Mesendoderm (in vitro differentiated cells): ENCODE results near the gene NR4A2.
A peak's percentile ranks its signal among the peaks of the same experiment; 100 is the strongest.
"Not testable (repeated sequence)": the region's sequence is repeated elsewhere in the genome, so short reads cannot be mapped to it uniquely, and the experiment has no call there.

ENCODE experiments used
- DNase-seq: peaks from one replicate; pipeline ENCODE4 v3.0.0; 2013
- H2AK5ac ChIP-seq: 2 replicates; pipeline ENCODE4 v1.6.1; 2013; ENCODE audit warnings: low read length, inconsistent platforms
- H2BK120ac ChIP-seq: 2 replicates; pipeline ENCODE4 v1.6.1; 2013; ENCODE audit warnings: low read depth, mild to moderate bottlenecking, low read length, moderate library complexity, mixed read lengths
- H2BK15ac ChIP-seq: replicated peaks from 2 replicates; pipeline ENCODE4 v1.6.1; 2013; ENCODE audit warnings: low read depth, mild to moderate bottlenecking, moderate library complexity
- H2BK5ac ChIP-seq: 2 replicates; pipeline ENCODE4 v1.6.1; 2013; ENCODE audit warnings: low read length, inconsistent platforms
- H3K18ac ChIP-seq: 2 replicates; pipeline ENCODE4 v1.6.1; 2013; ENCODE audit warnings: mild to moderate bottlenecking, low read length, mixed read lengths
- H3K23ac ChIP-seq: one replicate; pipeline ENCODE4 v1.6.1; 2013; ENCODE audit warnings: low read length
- H3K27ac ChIP-seq: 2 replicates; pipeline ENCODE4 v1.5.1; 2013; ENCODE audit warnings: low read depth, mild to moderate bottlenecking, inconsistent platforms, low read length, moderate library complexity
- H3K27me3 ChIP-seq: 2 replicates; pipeline ENCODE4 v1.6.1; 2013; ENCODE audit warnings: low read length, control low read depth, mild to moderate bottlenecking, inconsistent platforms; ENCODE audit not compliant: insufficient read depth, poor library complexity
- H3K36me3 ChIP-seq: 2 replicates; pipeline ENCODE4 v1.6.1; 2013; ENCODE audit warnings: low read length, inconsistent platforms; ENCODE audit not compliant: control insufficient read depth, insufficient read depth
- H3K4ac ChIP-seq: one replicate; pipeline ENCODE4 v1.6.1; 2013; ENCODE audit warnings: low read depth, mild to moderate bottlenecking, low read length, moderate library complexity
- H3K4me1 ChIP-seq: 2 replicates; pipeline ENCODE4 v1.6.1; 2013; ENCODE audit warnings: low read depth, low read length, inconsistent platforms; ENCODE audit not compliant: control insufficient read depth
- H3K4me2 ChIP-seq: 2 replicates; pipeline ENCODE4 v1.6.1; 2013; ENCODE audit warnings: low read length
- H3K4me3 ChIP-seq: 2 replicates; pipeline ENCODE4 v1.5.1; 2013; ENCODE audit warnings: mild to moderate bottlenecking, low read length
- H3K56ac ChIP-seq: one replicate; pipeline ENCODE4 v1.6.1; 2013; ENCODE audit warnings: low read length
- H3K79me1 ChIP-seq: 2 replicates; pipeline ENCODE4 v1.6.1; 2013; ENCODE audit warnings: low read length, inconsistent platforms
- H3K79me2 ChIP-seq: 2 replicates; pipeline ENCODE4 v1.6.1; 2013; ENCODE audit warnings: mild to moderate bottlenecking, low read length; ENCODE audit not compliant: control insufficient read depth, insufficient read depth
- H3K9ac ChIP-seq: 2 replicates; pipeline ENCODE4 v1.6.1; 2013; ENCODE audit warnings: low read length, inconsistent platforms
- H4K5ac ChIP-seq: one replicate; pipeline ENCODE4 v1.6.1; 2013; ENCODE audit warnings: low read length
- H4K8ac ChIP-seq: one replicate; pipeline ENCODE4 v1.6.1; 2013; ENCODE audit warnings: low read depth, mild to moderate bottlenecking, control low read depth, low read length, moderate library complexity
- WGBS: extraction: QIAGEN DNeasy Blood & Tissue Kit; methylation state at CpG from one replicate; pipeline ENCODE4 v1.1.7; 2013; ENCODE audit warnings: low lambda C conversion rate, missing lambda C conversion rate; ENCODE audit not compliant: insufficient coverage; ENCODE audit errors: extremely low coverage; 5-methylcytosine and 5-hydroxymethylcytosine counted together

The NR4A2 gene

DNA sequence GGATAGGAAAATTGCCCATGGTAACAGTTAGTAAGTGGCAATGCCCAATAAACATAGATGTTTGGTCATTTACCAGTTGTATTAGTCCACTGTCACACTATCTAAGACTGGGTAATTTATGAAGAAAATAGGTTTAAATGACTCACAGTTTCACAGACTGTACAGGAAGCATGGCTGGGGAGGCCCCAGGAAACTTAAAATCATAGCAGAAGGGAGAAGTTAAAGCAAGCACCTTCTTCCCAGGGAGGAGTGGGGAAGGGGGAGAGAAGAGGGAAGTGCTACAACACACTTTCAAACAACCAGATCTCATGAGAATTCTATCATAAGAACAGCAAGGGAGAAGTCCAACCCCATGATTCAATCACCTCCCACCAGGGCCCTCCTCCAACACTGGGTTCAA, 23.4 kb downstream of the NR4A2 start:
- H3K4me3 ChIP-seq, result no peak overlapping the region
- H2BK120ac ChIP-seq, result no peak overlapping the region
- no peak overlapping the region for H2BK15ac ChIP-seq
- H3K23ac ChIP-seq, result no peak overlapping the region
- H3K18ac ChIP-seq, result no peak overlapping the region
- no peak overlapping the region for H2AK5ac ChIP-seq
- H3K4me1 ChIP-seq, result no peaks in the 10 kb centered on the region
- H3K79me2 ChIP-seq, result no peaks in the 10 kb centered on the region
- no peak overlapping the region for H4K5ac ChIP-seq
- H3K79me1 ChIP-seq, result no peaks in the 10 kb centered on the region
- H3K9ac ChIP-seq, result no peak overlapping the region
- no peak overlapping the region for H3K56ac ChIP-seq
- H3K36me3 ChIP-seq, result no peaks in the 10 kb centered on the region
- H4K8ac ChIP-seq, result no peak overlapping the region
- H3K4me2 ChIP-seq, result no peak overlapping the region
- no peak overlapping the region for H3K4ac ChIP-seq
- no peaks in the 10 kb centered on the region for H3K27me3 ChIP-seq
- H2BK5ac ChIP-seq, result no peak overlapping the region
- H3K27ac ChIP-seq, result no peak overlapping the region
- DNase-seq, result no peak

- no peaks in the 10 kb centered on the region for H3K27me3 ChIP-seq
- no peaks in the 10 kb centered on the region for H3K79me2 ChIP-seq
- no peak overlapping the region for H2AK5ac ChIP-seq
- no peak overlapping the region for H3K56ac ChIP-seq
- no peak for DNase-seq
- H3K4me3 ChIP-seq, result no peak overlapping the region
- H2BK5ac ChIP-seq, result no peak overlapping the region
- H3K18ac ChIP-seq, result no peak overlapping the region
- H3K4me2 ChIP-seq, result no peak overlapping the region
- no peak overlapping the region for H2BK120ac ChIP-seq
- no peak overlapping the region for H3K23ac ChIP-seq
- H3K9ac ChIP-seq, result no peak overlapping the region
- H3K27ac ChIP-seq, result no peak overlapping the region
- H3K36me3 ChIP-seq, result no peaks in the 10 kb centered on the region
- H4K5ac ChIP-seq, result no peak overlapping the region
- H3K4ac ChIP-seq, result no peak overlapping the region
- no peak overlapping the region for H2BK15ac ChIP-seq
- no peaks in the 10 kb centered on the region for H3K4me1 ChIP-seq
- H4K8ac ChIP-seq, result no peak overlapping the region
- no peaks in the 10 kb centered on the region for H3K79me1 ChIP-seq
- no CpG with 5 or more reads among the region's 1 CpG for WGBS
Measured at GRCh38 chr2:156306821-156307220, 25.7 kb downstream of the NR4A2 start.

DNA sequence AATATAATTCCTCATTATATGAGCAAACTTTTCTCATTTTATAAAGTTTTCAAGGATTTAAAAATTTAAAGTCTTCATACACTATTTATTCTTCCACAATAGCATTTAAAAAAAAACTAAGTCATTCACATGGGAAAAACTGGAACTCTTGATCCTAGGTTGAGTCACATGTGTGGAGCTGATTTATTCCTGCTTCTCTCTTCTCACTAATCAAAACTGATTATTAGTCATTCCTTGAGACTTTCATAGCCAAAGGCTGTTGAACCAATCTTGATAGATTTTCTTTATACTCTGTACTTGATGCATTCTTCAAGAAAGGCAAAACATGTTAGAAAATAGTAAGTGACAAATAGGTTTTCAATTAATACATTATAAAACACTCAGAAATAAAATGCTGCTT, 27.4 kb downstream of the NR4A2 start:
- Histone ChIP-seq H3K27ac (no peak overlapping the region), H3K4me3 (no peak overlapping the region), H2AK5ac (no peak overlapping the region), H2BK5ac (no peak overlapping the region), H3K27me3 (no peaks in the 10 kb centered on the region), H3K4me2 (no peak overlapping the region), H3K23ac (no peak overlapping the region), H3K36me3 (no peaks in the 10 kb centered on the region), H4K5ac (no peak overlapping the region), H3K56ac (no peak overlapping the region), H3K18ac (no peak overlapping the region), H3K9ac (no peak overlapping the region), H3K4ac (no peak overlapping the region), H3K4me1 (no peaks in the 10 kb centered on the region), H3K79me1 (no peaks in the 10 kb centered on the region), H4K8ac (no peak overlapping the region), H3K79me2 (no peaks in the 10 kb centered on the region), H2BK15ac (no peak overlapping the region), H2BK120ac (no peak overlapping the region)
- no peak for DNase-seq

DNA sequence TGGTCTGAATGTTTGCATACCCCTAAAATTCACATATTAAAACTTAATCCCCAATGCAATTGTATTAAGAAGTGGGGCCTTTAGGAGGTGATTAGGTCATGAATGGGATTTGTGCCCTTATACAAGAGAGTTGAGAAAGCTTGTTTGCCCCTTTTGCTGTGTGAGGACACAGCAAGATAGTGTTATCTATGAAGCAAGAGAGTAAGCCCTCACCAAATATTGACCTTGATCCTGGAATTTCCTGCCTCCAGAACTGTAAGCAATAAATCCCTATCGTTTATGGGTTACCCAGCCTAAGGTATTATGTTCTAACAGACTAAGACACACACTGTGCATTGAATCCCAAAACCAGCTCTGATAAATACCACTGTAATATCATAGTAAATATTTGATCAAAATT, 32.2 kb downstream of the NR4A2 start:
- Histone ChIP-seq H3K4me3 (no peak overlapping the region), H3K27ac (no peak overlapping the region), H3K56ac (no peak overlapping the region), H3K79me2 (no peaks in the 10 kb centered on the region), H2BK120ac (no peak overlapping the region), H3K9ac (no peak overlapping the region), H3K36me3 (no peaks in the 10 kb centered on the region), H2BK5ac (no peak overlapping the region), H3K23ac (no peak overlapping the region), H3K79me1 (no peaks in the 10 kb centered on the region), H3K18ac (no peak overlapping the region), H3K4me2 (no peak overlapping the region), H3K4me1 (no peaks in the 10 kb centered on the region), H2BK15ac (no peak overlapping the region), H4K5ac (no peak overlapping the region), H3K27me3 (no peaks in the 10 kb centered on the region), H2AK5ac (no peak overlapping the region), H4K8ac (no peak overlapping the region), H3K4ac (no peak overlapping the region)
- no CpG with 5 or more reads among the region's 1 CpG for WGBS
- peak; percentile 10 for DNase-seq

- H3K27ac ChIP-seq, result no peak overlapping the region
- H3K27me3 ChIP-seq, result no peaks in the 10 kb centered on the region
- H2BK15ac ChIP-seq, result no peak overlapping the region
- no peak overlapping the region for H3K56ac ChIP-seq
- H3K79me1 ChIP-seq, result no peaks in the 10 kb centered on the region
- no CpG with 5 or more reads among the region's 8 CpGs for WGBS
- no peak overlapping the region for H3K4me2 ChIP-seq
- no peak for DNase-seq
- no peaks in the 10 kb centered on the region for H3K36me3 ChIP-seq
- no peak overlapping the region for H4K8ac ChIP-seq
- no peak overlapping the region for H3K18ac ChIP-seq
- no peak overlapping the region for H2BK120ac ChIP-seq
- no peak overlapping the region for H3K23ac ChIP-seq
- H2BK5ac ChIP-seq, result no peak overlapping the region
- no peak overlapping the region for H3K9ac ChIP-seq
- no peak overlapping the region for H3K4ac ChIP-seq
- no peak overlapping the region for H2AK5ac ChIP-seq
- no peaks in the 10 kb centered on the region for H3K79me2 ChIP-seq
- no peak overlapping the region for H4K5ac ChIP-seq
- no peak overlapping the region for H3K4me3 ChIP-seq
- no peaks in the 10 kb centered on the region for H3K4me1 ChIP-seq
Measured at GRCh38 chr2:156294945-156295580, 37.5 kb downstream of the NR4A2 start.

DNA sequence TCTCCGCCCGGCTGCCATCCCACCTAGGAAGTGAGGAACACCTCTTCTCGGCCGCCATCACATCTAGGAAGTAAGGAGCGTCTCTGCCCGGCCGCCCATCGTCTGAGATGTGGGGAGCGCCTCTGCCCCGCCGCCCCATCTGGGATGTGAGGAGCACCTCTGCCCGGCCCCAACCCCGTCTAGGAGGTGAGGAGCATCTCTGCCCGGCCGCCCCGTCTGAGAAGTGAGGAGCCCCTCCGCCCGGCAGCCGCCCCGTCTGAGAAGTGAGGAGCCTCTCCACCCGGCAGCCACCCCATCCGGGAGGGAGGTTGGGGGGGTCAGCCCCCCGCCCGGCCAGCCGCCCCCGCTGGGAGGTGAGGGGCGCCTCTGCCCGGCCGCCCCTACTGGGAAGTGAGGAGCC, 39.1 kb downstream of the NR4A2 start:
- not testable (repeated sequence) for H3K36me3 ChIP-seq, H3K79me2 ChIP-seq, H3K27me3 ChIP-seq, H2BK120ac ChIP-seq, H3K9ac ChIP-seq, H3K18ac ChIP-seq, H3K56ac ChIP-seq, H3K4ac ChIP-seq, H4K5ac ChIP-seq, H3K27ac ChIP-seq, H3K4me3 ChIP-seq, H3K23ac ChIP-seq, H3K4me1 ChIP-seq, H2BK5ac ChIP-seq, H2AK5ac ChIP-seq, H3K4me2 ChIP-seq, H2BK15ac ChIP-seq, H4K8ac ChIP-seq, DNase-seq, H3K79me1 ChIP-seq
- no CpG with 5 or more reads among the region's 29 CpGs for WGBS
